Lower leg skin (tissue), 3 donors: ENCODE results near the gene RALGAPA2.

Experiments
- CTCF ChIP-seq, 3 donors: fragments of 450-650 bp; IDR thresholded peaks; one replicate each; pipeline ENCODE4 v1.5.1; 2016; ENCODE audit warnings: antibody characterized with exemption in 3 of 3, mild to moderate bottlenecking in 3 of 3, moderate library complexity in 2 of 3
- POLR2A ChIP-seq, 2 donors: fragments of 450-650 bp; IDR thresholded peaks; one replicate each; pipeline ENCODE4 v1.6.1; 2016 to 2017; ENCODE audit warnings: antibody characterized with exemption in 2 of 2, mild to moderate bottlenecking in 1 of 2, moderate library complexity in 1 of 2

DNA sequence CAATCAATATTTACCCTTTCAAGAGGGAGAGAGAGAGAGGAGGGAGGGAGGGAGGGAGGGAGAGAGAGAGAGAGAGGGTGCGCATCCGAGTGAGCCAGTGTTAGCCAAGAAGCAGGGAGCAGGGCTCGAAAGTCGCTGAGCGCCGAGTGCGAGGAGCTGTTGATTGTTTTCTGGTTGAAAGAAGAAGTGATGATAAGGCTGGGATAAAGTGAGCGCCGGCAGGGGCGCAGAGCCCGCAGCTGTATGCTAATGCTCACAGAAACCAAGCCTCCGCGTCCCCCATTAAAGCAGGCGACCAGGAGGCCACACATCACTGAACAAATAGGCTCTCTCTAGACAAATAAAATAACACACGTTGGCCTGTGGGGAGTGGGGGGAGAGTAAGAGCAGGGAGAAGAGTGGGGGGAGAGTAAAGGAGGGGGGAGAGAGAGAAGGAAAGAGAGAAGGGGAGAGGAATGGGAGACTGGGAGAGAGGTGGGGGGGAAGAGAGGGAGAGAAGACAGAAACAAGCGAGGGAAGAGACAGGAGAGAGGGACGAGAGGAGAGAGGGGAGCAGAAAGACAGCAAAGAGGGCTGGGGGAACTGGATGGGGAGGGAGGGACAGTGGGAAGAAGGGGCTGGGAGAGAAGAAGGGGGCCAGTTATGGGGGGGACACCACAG lies 349.5 kb downstream of the RALGAPA2 start:
- TF ChIP-seq POLR2A (IDR thresholded peaks at IDR 0.05) (no peak), CTCF (IDR thresholded peaks at IDR 0.05) (no peak)
